ENCODE results near the gene CD34. TPM values are rescaled to one million over a fixed set of nuclear protein-coding genes. Genes with fewer than 3 reads are reported as not detected.
"Not testable (repeated sequence)": the region's sequence is repeated elsewhere in the genome, so short reads cannot be mapped to it uniquely, and the experiment has no call there.

CD34 gene
- total RNA-seq, 1 donor from 2014 or later = 45.5 TPM

- DNase-seq (ENCODE audit: low spot score) = no peak
Measured at GRCh38 chr1:207933205-207933800, 22.4 kb upstream of the CD34 start.

DNA sequence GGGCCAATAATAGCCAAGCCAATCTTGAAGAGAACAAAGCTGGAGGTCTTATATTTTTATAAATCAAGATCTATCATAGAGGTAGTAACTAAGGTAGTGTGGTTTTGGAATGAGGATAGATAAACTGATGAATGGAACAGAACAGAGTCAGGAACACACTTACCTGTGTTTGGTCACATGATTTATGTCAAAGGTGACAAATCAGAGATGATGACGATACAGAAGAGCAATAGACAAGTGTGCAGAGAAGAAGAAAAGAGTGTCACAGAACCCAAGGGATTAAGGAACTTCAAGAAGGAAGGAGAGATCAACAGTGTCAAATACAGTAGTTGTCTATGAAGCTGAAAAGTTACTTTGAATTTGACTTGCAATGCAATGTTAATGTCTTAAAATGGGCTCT lies 16.1 kb upstream of the CD34 start:
- no peak for DNase-seq (ENCODE audit: low spot score)

- not testable (repeated sequence) for DNase-seq (ENCODE audit: low spot score)
Measured at GRCh38 chr1:207925969-207926368, 15.0 kb upstream of the CD34 start.

DNA sequence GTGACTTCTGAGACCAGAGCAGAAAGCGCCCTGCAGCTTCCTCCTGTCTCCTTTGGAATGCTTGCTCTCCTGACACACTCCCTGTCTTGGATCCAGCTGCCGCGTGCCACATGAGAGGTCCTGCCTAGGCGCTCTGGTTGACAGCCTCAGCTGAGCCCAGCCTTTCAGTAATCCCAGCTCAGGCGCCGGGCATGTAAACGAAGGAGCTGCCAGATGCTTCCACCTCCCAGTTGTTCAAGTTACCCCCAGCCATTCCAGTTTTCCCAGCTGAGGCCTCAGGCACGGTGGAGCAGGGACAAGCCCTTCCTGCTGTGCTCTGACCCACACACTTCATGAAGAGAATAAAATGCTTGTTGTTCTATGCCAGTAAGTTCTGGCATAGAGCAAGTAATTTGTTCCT lies 14.3 kb upstream of the CD34 start:
- DNase-seq (ENCODE audit: low spot score) = no peak

DNA sequence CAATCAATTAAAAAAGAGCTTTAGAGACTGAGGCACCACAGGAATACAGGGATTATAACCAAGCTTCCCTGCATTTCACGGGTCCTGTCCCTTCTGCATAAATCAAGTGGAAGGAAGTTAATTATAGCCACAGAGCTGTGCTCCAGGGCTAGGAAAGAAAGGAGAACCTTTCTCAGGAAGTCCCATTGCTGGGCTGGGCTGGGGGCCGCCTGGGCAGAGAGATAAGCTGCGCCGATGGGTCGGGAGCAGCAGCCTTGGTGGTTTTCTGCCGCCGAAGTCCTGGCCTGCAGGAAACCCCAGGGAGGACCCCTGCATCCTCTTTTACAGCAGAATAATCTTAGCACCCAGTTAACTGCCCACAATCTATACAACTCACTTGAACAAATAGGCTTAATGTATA lies 12.6 kb upstream of the CD34 start:
- no peak for DNase-seq (ENCODE audit: low spot score)

DNA sequence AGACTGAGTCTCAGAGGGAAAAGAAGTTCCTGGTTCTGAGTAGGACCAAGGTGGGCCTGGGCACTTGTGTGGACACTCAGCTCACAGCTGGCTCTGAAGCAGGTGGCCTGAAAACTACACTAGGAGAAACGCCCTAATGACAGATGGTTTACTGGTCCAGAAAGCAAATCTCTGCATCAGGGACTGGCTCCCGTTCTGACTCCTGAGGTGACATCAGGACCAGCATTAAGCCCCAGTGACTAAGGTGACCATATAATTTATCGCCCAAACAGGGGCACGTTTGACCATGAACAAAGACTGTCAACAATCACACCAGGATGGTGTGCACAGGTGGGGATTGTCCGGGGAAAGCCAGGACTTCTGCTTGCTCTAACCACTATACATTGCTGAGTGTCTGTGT lies 12.2 kb upstream of the CD34 start:
- DNase-seq (ENCODE audit: low spot score) = no peak

- no peak for DNase-seq (ENCODE audit: low spot score)
Measured at GRCh38 chr1:207922554-207922953, 11.6 kb upstream of the CD34 start.

GRCh38 chr1:207921321-207921720 lies 10.4 kb upstream of the CD34 start:
- no peak for DNase-seq (ENCODE audit: low spot score)

DNA sequence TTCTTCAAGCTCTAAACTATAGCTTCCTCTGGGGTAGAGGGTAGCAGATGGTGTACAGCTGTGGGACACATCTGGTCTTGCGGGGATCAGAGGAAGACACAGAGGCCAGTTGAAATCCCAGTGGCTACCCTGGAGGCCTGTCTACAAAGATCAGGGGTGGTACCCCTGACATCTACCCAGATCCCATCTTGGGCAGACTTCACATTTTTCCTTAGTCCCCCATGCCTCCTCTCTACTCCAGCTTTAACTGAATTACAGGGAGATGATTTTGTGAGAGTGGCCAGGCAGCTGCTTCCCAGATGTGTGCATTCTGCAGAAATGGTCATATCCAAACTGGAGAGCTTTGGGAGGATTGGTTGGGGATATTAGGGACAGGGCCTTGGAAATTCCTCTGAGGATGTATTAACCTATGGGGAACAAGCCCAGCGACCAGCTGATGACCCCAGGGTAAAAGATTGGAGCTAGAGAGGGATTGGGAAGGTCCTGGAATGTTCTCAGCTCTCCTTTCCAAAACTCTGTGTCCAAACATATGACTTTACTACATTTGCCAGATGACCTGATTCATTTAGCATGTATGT lies 9.6 kb upstream of the CD34 start:
- no peak for DNase-seq (ENCODE audit: low spot score)

DNA sequence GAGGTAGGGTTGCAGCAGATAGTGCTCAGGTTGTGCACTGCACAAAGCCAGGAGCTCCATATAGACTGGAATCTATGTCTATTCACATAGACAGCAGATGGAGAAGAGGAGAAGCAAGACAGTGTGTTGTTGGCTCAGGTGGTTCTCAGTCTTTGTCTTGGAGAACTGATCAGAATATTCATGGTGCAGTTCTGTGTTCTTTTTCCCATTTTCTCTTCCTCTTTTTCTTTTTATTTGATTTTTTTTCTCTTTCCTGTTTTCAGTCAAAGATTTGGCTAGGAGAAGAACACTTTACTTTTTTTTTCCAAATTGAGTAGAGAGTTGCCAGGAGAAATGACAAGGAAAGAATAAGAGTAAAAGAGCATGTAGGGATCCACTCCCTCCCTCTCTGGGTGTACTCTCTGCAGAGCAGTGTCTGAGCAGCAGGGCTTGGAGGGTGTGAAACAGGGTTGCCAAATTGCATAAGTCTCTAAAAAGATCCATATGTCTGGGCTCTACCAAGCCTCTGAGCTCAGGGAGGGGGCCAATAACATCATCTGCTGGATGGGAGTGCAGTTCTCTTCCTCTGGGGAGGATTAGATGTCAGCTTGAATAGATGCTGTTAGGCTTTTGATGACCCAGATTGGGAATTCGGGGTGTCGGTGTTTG lies 8.7 kb upstream of the CD34 start:
- DNase-seq (ENCODE audit: low spot score) = no peak

DNA sequence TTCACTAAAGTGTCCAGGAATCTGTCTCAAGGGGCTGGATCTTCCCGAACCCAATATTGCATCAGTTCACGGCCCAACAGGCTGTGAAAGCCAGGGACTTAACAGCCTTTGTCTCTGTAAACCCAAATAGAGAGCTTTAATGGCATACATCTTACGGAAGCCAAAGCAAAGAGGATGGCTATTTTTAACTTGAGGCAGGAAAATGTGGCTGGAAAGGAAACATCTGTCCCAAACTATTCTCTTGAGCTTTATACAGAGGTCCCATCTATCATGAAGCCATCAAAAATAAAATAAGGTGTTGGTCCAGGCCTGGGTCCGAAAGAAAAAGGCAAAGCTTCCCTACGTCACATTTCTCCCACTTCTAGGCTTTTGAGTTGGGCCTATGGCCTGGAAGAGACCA lies 7.7 kb upstream of the CD34 start:
- no peak for DNase-seq (ENCODE audit: low spot score)

DNA sequence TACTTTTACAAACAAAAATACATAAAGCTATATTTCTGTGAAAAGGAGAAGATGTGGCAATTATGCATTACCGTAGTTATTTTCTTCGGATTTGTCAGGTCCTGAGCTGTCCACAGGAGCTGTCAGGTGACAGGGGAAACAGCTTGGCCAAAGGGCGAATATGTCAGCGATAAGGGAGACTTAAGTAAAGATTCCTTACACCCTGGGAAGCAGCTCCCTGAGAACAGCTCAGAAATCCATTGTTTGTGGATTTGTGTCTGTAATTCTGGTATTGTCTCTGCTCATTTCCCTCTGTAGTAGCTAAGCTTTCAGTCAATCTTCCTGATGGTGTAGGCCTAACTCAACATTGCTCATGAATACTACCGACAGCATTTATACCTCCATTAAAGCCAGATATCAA lies 7.1 kb upstream of the CD34 start:
- no peak for DNase-seq (ENCODE audit: low spot score)

- no peak for DNase-seq (ENCODE audit: low spot score)
Measured at GRCh38 chr1:207917080-207917479, 6.2 kb upstream of the CD34 start.

GRCh38 chr1:207913951-207914350 lies 3.0 kb upstream of the CD34 start:
- no peak for DNase-seq (ENCODE audit: low spot score)

DNA sequence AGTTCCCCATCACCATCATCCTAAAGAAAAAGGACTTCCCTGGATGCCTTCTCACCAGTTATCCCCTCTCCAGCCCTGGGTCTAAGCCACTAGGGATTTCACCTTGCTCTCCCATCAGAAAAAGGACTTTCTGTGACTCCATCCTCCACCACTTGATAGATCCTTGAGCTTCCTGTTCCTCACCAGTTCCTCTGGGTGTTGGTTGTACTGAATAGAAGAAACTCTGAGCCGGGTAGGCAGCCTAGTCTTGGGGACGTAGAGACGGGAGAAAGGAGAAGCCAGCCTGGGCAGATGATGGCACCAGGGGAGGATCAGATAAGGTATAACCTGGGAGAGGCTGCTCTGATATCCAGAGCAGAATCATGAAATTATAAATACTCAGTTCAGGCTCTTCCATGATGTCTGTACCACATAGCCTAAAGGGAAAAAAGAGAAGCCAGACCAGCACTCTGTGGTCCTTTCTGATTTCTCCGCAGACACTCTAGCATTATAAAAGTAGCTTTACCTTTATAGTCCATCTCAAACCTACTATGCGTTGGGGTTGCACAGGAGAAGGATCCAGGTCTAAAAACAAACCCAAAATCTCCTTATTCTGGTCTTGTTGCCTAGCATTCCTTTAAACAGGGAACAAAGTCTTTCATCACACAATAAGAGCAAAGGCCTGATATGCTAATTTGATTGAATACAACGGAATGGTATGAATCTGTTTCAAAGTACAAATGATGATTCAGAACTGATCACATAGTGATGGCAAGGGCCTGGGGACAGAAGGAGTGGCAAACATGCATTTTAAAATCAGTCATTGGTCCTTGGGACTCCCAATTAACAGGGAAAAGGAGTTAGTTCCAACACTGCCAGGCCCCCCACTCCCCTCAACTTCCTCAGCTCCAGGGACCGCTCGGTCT lies 1.2 kb upstream of the CD34 start:
- no peak for DNase-seq (ENCODE audit: low spot score)

DNA sequence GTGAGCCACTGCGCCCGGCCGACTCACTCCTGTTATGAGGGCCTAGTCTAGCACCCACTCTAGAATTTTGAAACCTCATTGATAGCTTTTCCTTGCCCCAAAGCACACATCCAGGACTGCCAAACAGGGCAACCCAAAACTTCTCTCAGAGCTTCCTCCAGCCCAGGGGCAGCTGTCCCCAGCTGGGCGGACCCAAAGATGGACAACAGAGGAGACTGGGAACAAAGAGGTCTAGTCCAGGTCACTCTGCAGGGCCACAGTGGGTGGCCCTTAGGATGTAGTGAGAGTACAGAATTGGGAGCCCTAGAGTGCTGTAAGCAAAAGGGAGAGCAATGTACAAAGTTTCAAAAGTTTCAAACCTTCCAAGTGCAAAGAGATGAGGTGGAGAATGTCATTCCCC lies 1.2 kb downstream of the CD34 start:
- DNase-seq (ENCODE audit: low spot score) = no peak

GRCh38 chr1:207908107-207908734 lies 2.7 kb downstream of the CD34 start:
- no peak for DNase-seq (ENCODE audit: low spot score)

DNA sequence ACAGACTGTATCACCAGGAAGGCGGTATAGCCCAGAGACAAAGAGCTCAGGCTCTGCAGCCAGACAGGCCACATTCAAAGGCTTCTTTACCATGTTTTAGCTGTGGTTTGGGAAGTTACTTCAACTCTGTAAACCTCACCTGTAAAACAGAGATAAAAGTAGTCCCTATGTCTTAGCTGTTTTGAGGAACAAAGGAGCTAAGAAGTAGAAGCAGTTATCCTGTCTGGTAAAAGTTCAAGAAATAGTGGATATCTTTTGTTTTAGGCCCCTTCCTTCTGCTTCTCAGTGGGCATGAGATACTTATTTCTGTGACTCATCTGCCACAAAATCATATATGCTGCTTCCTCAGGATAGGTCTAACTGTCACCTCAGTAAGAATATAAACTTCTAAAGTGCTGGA lies 6.5 kb downstream of the CD34 start:
- DNase-seq (ENCODE audit: low spot score) = no peak

- no peak for DNase-seq (ENCODE audit: low spot score)
Measured at GRCh38 chr1:207903767-207904166, 7.2 kb downstream of the CD34 start.

- no peak for DNase-seq (ENCODE audit: low spot score)
Measured at GRCh38 chr1:207903053-207903452, 7.9 kb downstream of the CD34 start.

- DNase-seq (ENCODE audit: low spot score) = no peak
Measured at GRCh38 chr1:207902566-207902965, 8.4 kb downstream of the CD34 start.
